ENCODE results near the gene SF3B2. TPM values are rescaled to one million over a fixed set of nuclear protein-coding genes. Genes with fewer than 3 reads are reported as not detected.
"Not testable (repeated sequence)": the region's sequence is repeated elsewhere in the genome, so short reads cannot be mapped to it uniquely, and the experiment has no call there.

Gene SF3B2
- total RNA-seq, 1 experiment from 2014 or later, result 118 TPM

- in situ Hi-C loops (cut with HindIII; ENCODE audit: low pct_unique_long_range_greater_than_20kb, low sequenced_read_pairs), result no loop called here
- DNase-seq (ENCODE audit: low read depth, low spot score), result peak; percentile 73
These were observed 60.7 kb downstream of the SF3B2 start for GRCh38 chr11:66112601-66113499.

DNA sequence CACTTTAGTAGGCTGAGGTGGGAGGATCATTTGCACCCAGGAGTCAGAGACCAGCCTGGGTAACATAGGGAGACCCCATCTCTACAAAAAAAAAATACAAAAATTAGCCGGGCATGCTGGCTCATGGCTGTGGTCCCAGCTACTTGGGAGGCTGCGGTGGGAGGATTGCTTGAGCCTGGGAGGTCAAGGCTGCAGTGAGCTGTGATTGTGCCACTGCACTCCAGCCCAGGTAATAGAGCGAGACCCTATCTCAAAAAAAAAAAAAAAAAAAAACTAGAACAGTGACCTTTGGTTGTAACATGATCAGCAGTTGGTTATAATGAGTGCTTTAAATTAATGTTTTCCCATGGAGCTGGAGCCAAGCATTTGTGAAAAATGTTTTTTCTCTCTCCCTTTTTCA lies 62.8 kb downstream of the SF3B2 start:
- in situ Hi-C loops (cut with HindIII; ENCODE audit: low pct_unique_long_range_greater_than_20kb, low sequenced_read_pairs); DNase-seq (ENCODE audit: low read depth, low spot score): not testable (repeated sequence)

DNA sequence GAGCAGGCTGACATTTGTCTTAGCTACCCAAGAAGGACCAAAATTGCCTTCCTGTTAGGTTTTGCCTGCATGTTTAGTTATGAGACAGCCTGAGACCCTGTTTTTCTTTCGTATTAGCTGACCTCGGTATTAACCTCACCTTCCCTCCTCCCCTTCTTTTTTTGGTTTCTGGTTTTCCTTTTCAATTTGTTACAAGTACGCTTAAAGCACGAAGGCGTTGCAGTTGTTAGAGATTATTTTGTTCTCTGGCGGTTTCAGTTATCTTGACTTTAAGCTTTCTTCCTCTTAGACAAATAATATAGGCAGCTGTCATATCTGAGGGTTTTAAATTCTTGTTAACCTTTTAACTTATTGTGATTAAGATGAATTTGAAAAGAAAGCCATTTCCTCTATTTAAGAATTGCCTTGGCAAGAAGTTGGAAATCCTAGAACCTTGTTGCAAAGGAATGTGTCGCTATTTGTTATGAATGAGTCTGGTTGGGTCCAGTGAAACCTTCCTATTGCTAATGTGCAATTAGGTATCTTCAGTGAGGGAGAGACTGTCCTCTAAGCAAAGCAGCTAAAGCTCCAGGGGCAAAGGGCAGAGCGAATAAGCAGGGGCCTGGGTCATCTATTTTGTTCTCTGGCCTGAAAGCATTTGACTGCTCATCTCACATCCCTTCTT lies 63.6 kb downstream of the SF3B2 start:
- in situ Hi-C loops (cut with HindIII; ENCODE audit: low pct_unique_long_range_greater_than_20kb, low sequenced_read_pairs), result no loop called here
- no peak for DNase-seq (ENCODE audit: low read depth, low spot score)

DNA sequence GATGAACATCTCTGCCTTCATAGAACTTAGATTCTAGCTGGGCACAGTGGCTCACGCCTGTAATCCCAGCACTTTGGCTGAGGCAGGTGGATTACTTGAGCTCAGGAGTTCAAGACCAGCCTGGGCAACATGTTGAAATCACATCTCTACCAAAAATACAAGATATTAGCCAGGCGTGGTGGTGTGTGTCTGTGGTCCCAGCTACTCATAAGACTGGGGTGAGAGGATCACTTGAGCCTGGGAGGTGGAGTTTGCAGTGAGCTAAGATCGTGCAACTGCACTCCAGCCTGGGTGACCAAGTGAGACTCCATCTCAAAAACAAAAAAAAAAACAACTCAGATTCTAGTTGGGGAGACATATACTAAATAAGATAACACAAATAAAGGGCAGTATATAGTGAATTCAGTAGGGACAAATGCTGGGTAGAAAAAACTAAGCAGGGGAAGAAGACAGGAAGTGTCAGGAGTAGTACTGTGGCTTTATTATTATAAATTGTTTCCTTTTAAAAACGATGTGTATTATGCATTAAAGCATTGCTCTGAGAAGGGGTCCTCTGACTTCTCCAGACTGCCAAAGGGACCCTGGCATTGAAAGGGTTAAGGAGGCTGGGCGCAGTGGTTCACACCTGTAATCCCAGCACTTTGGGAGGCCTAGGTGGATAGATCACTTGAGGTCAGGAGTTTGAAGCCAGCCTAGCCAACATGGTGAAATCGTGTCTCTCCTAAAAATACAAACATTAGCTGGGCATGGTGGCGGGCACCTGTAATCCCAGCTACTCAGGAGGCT lies 64.6 kb downstream of the SF3B2 start:
- DNase-seq (ENCODE audit: low read depth, low spot score), result no peak
- in situ Hi-C loops (cut with HindIII; ENCODE audit: low pct_unique_long_range_greater_than_20kb, low sequenced_read_pairs), result no loop called here

- no peak for DNase-seq (ENCODE audit: low read depth, low spot score)
- in situ Hi-C loops (cut with HindIII; ENCODE audit: low pct_unique_long_range_greater_than_20kb, low sequenced_read_pairs), result no loop called here
These were observed 66.7 kb downstream of the SF3B2 start for GRCh38 chr11:66118847-66119246.

Other genes starting within 250 kb of the SF3B2 start
- 0.08 and 0.18 TPM in 2 replicates for gene SNX32, start 218.4 kb upstream of the SF3B2 start, total RNA-seq (2014; rRNA removed; shearing (Covaris generic))
- gene CFL1, start 194.2 kb upstream of the SF3B2 start, total RNA-seq (2014; rRNA removed; shearing (Covaris generic)), result 941 and 972 TPM in 2 replicates
- gene MUS81, start 191.9 kb upstream of the SF3B2 start, total RNA-seq (2014; rRNA removed; shearing (Covaris generic)), result 18.6 and 19.3 TPM in 2 replicates
- 0.45 and 0.55 TPM in 2 replicates for gene EFEMP2, start 179.6 kb upstream of the SF3B2 start, total RNA-seq (2014; rRNA removed; shearing (Covaris generic))
- gene CTSW, start 172.5 kb upstream of the SF3B2 start, total RNA-seq (2014; rRNA removed; shearing (Covaris generic)), result 0.29 and 0.48 TPM in 2 replicates
- gene FIBP, start 163.9 kb upstream of the SF3B2 start, total RNA-seq (2014; rRNA removed; shearing (Covaris generic)), result 60.8 and 62.9 TPM in 2 replicates
- gene CCDC85B, start 161.7 kb upstream of the SF3B2 start, total RNA-seq (2014; rRNA removed; shearing (Covaris generic)), result 22.2 and 23.7 TPM in 2 replicates
- gene FOSL1, start 152.0 kb upstream of the SF3B2 start, total RNA-seq (2014; rRNA removed; shearing (Covaris generic)), result 8.9 and 10.2 TPM in 2 replicates
- gene C11orf68, start 133.3 kb upstream of the SF3B2 start, total RNA-seq (2014; rRNA removed; shearing (Covaris generic)), result 7.8 and 9.8 TPM in 2 replicates
- 66.5 and 72.9 TPM in 2 replicates for gene DRAP1, start 132.9 kb upstream of the SF3B2 start, total RNA-seq (2014; rRNA removed; shearing (Covaris generic))
- gene TSGA10IP, start 106.9 kb upstream of the SF3B2 start, total RNA-seq (2014; rRNA removed; shearing (Covaris generic)), result not detected in 2 replicates
- gene SART1, start 90.6 kb upstream of the SF3B2 start, total RNA-seq (2014; rRNA removed; shearing (Covaris generic)), result 40.1 and 46.5 TPM in 2 replicates
- gene EIF1AD, start 50.2 kb upstream of the SF3B2 start, total RNA-seq (2014; rRNA removed; shearing (Covaris generic)), result 27.8 TPM in 2 replicates
- gene BANF1, start 49.9 kb upstream of the SF3B2 start, total RNA-seq (2014; rRNA removed; shearing (Covaris generic)), result 30.0 and 34.6 TPM in 2 replicates
- gene CST6, start 40.4 kb upstream of the SF3B2 start, total RNA-seq (2014; rRNA removed; shearing (Covaris generic)), result not detected in 2 replicates
- 0.05 TPM in 1 of 2 replicates, not detected in the other for gene CATSPER1, start 25.9 kb upstream of the SF3B2 start, total RNA-seq (2014; rRNA removed; shearing (Covaris generic))
- gene GAL3ST3, start 3.2 kb upstream of the SF3B2 start, total RNA-seq (2014; rRNA removed; shearing (Covaris generic)), result not detected in 2 replicates
- gene PACS1, start 17.9 kb downstream of the SF3B2 start, total RNA-seq (2014; rRNA removed; shearing (Covaris generic)), result 9.0 and 12.0 TPM in 2 replicates
- 4.6 and 5.3 TPM in 2 replicates for gene KLC2, start 205.3 kb downstream of the SF3B2 start, total RNA-seq (2014; rRNA removed; shearing (Covaris generic))
- 78.7 and 85.1 TPM in 2 replicates for gene RAB1B, start 216.3 kb downstream of the SF3B2 start, total RNA-seq (2014; rRNA removed; shearing (Covaris generic))
- gene CNIH2, start 225.8 kb downstream of the SF3B2 start, total RNA-seq (2014; rRNA removed; shearing (Covaris generic)), result 0.56 and 0.63 TPM in 2 replicates
- 178 and 183 TPM in 2 replicates for gene YIF1A, start 236.8 kb downstream of the SF3B2 start, total RNA-seq (2014; rRNA removed; shearing (Covaris generic))
- gene TMEM151A, start 239.5 kb downstream of the SF3B2 start, total RNA-seq (2014; rRNA removed; shearing (Covaris generic)), result 1.8 and 2.9 TPM in 2 replicates